ENCODE data around the gene ITGAE.
"Not testable (repeated sequence)": the region's sequence is repeated elsewhere in the genome, so short reads cannot be mapped to it uniquely, and the experiment has no call there.

The ITGAE gene

GRCh38 chr17:3761036-3761917 is 39.7 kb downstream of the ITGAE start:
- DNase-seq (ENCODE audit: low read depth): no peak

DNA sequence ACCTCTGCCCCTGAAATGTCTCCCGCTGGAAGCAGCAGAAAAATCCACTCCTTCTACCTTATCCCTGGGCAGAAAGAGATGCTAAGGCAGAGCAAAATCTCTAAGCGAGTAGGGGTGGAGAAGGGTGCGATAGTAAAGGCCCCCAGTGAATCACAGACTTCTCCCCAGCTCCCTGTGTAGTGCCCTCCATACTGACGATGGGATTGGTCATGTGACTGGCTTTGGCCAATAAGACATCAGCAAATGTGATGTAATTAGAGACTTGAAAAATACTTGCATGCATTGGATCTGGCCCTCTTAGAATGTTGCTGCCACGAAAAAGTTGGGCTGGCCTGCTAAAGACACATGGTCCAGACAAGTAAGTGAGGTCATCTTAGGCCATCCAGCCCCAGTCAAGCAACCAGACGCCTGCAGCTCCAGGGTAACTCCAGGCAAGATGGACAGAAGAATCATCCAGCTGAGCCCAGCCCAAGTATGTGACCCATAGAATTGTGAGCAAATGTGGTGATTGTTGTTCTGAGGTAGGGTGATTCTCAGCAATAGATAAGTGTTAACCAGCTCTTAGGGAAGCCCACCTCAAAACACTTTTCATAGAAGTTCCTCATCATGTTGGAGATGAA is 41.3 kb downstream of the ITGAE start:
- DNase-seq (ENCODE audit: low read depth): no peak

GRCh38 chr17:3755335-3756030 is 45.5 kb downstream of the ITGAE start:
- DNase-seq (ENCODE audit: low read depth): no peak

GRCh38 chr17:3754458-3755334 is 46.3 kb downstream of the ITGAE start:
- DNase-seq (ENCODE audit: low read depth): peak; percentile 85

DNA sequence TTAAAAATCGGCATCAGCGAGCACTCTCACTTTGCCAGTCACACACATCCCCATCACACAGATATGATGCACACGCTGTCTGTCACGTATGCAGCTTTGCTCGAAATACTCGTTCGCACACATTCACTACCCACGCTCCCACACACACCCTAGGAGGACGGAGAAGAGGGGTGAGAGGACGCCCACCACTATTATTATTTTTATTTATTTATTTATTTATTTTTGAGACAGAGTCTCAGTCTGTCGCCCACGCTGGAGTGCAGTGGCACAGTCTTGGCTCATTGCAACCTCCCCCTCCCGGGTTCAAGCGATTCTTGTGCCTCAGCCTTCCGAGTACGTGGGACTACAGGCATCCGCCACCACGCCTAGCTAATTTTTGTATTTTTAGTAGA is 46.9 kb downstream of the ITGAE start:
- no peak for DNase-seq (ENCODE audit: low read depth)

GRCh38 chr17:3753624-3754023 is 47.4 kb downstream of the ITGAE start:
- DNase-seq (ENCODE audit: low read depth): no peak

DNA sequence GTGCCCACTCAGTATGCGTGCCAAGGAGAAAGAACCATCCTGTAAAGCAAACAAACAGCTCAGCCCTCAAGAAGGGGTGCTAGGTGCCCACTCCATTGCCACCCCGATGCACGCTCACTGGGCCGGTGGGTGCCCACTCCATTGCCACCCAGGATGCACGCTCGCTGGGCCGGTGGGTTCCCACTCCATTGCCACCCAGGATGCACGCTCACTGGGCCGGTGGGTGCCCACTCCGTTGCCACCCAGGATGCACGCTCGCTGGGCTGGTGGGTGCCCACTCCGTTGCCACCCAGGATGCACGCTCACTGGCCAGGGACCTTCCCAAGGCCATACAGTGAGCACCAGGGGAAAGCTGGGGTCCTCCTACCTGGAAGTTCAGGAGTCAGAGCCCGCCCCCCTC is 49.2 kb downstream of the ITGAE start:
- no peak for DNase-seq (ENCODE audit: low read depth)

DNA sequence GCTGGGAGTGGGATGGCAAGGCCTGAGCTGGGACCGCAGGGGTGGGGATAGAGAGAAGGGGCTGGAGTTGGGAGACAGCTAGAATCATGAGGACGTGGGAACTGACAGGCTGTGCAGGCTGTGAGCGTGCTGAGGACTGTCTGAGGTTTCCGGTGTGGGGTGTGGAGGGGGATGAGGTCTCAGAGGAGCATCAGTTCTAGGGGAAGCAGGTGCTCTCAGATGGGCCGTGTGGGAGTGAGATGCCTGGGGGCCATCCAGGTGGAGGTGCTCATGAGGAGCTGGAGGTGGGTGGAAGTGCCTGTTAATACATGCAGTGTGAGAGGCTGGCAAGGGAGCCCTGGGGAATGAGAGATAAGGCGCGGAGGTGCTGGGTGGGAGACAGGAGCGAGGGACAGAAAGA is 50.1 kb downstream of the ITGAE start:
- DNase-seq (ENCODE audit: low read depth): peak; percentile 26

GRCh38 chr17:3750296-3750695 is 50.7 kb downstream of the ITGAE start:
- no peak for DNase-seq (ENCODE audit: low read depth)

DNA sequence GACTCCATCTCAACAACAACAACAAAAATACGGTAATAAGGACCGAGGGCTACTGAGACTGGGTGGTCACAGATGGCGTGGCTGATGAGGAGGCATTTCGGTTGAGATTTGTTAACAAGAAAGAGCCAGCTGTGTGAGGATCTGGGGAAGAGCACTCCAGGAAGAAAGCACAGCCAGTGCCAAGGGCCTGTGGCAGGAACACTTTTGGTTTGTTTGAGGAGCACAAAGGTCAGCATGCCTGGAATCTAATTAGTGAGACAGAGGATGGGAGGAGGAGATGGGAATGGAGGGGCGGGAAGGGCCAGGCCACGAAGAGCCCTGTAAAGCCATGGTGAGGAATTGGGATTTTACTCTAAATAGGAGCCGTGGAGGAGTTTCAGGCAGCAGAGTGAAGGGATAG is 52.4 kb downstream of the ITGAE start:
- no peak for DNase-seq (ENCODE audit: low read depth)

GRCh38 chr17:3747805-3748204 is 53.2 kb downstream of the ITGAE start:
- no peak for DNase-seq (ENCODE audit: low read depth)

DNA sequence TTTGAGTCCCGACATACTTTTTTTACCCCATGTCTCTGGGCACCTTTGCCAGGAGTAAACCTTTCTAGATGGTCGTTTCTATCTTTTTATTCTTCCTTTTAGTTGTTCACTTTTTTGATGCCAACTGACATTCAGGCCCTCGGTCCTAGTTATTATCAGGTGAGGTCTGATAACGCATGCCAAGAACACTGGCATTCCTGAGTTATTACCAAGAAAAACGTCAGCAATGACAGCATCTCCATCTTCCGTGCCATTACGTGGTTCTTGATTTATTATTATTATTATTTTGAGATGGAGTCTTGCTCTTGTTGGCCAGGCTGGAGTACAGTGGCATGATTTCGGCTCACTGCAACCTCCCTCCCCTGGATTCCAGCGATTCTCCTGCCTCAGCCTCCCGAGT is 55.9 kb downstream of the ITGAE start:
- no peak for DNase-seq (ENCODE audit: low read depth)

DNA sequence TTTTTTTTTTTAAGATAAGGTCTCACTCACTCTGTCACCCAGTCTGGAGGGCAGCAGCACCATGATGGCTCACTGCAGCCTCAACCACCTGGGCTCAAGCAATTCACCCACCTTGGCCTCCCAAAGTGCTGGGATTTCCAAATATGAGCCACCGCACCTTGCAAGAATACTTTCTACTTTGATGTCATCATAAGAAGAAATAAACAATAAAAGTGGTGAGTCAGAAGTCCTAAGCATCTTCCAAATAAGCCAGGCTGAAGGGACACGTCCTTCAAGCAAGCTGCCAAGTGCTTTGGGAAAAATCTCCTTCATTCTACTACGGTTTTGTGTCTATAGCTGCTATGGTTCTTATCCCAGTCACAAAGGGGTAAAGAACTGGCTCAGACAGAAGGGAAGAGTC is 57.0 kb downstream of the ITGAE start:
- DNase-seq (ENCODE audit: low read depth): no peak

GRCh38 chr17:3740611-3741073 is 60.3 kb downstream of the ITGAE start:
- no peak for DNase-seq (ENCODE audit: low read depth)

GRCh38 chr17:3739422-3740124 is 61.4 kb downstream of the ITGAE start:
- DNase-seq (ENCODE audit: low read depth): no peak

GRCh38 chr17:3738562-3739295 is 62.3 kb downstream of the ITGAE start:
- peak; percentile 40 for DNase-seq (ENCODE audit: low read depth)

DNA sequence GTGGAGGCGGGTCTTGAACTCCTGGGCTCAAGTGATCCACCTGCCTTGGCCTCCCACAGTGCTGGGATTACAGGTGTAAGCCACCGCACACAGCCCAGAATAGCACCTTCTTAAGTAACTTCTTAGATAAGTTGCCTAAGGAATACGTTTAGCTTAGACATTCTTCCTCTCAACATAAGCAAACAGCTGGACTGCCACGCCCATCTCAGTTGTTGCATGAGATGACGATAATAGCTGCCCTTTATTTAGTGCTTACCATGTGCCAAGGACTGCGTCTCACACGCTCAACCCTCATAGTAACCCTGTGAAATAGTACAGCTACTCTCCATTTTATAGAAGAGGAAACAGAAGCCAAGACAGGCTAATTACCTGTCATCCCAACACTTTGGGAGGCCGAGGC is 65.5 kb downstream of the ITGAE start:
- DNase-seq (ENCODE audit: low read depth): no peak

- DNase-seq (ENCODE audit: low read depth): not testable (repeated sequence)
These were observed 66.1 kb downstream of the ITGAE start for GRCh38 chr17:3734911-3735276.

DNA sequence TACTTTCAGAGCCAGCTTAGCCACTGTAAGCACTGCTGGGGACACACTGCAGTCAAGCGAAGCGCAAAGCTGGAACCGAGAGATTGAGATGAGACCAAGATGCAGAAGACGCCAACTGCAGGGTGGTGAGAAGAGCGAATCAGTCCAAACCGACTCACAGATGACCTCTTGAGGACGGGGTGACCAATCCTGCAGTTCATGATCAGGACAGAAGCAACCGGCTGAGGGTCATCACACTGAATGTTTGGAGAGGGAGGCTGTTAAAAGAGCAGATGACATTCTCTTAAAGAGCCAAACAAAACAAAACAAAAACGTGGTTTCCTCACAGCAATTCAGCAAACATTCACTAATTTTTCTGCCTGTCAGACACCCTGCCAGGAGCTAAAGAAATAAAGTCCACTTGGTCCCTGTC is 68.8 kb downstream of the ITGAE start:
- no peak for DNase-seq (ENCODE audit: low read depth)

DNA sequence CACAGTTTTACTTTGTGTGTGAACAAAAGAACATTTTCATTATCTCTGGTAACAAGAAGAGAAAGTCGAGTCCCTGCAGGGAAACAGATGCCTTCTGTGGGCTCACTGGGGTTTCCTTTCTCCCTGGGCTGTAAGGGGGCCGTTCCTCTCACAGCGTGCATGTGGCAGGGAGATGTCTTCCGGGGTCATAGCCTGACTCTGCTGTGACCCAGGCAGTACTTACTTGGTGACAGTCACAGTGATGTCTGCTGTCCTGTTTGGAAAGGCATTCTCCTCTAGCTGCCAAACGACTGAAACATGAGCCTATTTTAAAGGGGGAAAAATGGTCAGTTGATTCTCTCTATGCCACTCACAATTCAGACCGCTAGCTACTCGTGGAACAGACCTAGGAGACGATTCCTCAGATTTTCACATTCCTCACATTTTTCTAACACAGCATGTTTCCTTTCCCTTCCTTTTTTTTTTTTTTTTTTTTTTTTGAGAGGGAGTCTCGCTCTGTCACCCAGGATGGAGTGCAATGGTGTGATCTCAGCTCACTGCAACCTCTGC is 70.0 kb downstream of the ITGAE start:
- DNase-seq (ENCODE audit: low read depth): no peak

Data from T follicular helper cell (primary cell).